ENCODE data around the gene TRAF2. TPM values are rescaled to one million over a fixed set of nuclear protein-coding genes. Genes with fewer than 3 reads are reported as not detected.

Gene TRAF2
- total and polyA plus RNA-seq, 2 of the 13 experiments (the other 11 are each of a cell fraction or from before 2014, with no cell fraction given): 12.4 to 13.6 TPM

DNA sequence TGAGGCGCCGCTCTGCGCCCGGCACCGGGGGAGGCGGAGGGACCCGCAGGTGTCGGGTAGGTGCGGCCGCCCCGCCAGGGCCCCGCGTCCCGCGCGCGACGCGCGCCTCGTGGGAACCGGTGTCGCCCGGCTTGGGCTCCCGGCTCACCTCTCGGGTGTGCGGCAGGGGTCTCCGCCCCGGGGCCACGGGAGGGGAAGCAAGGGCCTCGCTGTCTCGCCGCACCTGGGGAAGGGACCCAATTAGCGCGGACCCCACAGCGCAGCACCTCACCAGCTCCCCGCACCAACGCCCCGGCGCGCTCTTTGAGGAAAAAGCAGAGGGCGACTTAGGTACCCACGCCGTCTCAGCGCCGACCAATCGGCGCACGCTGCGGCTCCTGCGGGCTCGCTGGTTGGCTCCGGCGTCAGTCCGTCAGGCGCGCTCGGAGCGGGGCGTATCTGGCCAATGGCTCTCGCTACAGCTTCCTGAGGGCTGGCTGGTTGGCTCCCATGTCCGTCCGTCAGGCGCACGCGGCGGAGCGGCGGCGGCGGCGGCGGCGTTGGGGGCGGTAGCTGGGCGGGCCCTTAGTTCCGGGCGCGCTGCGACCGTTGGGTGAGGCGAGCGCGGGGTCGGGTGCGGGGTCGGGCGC lies at the start of gene TRAF2 (continued):
- TF ChIP-seq ASH2L (IDR thresholded peaks at IDR 0.05; ENCODE audit: insufficient read length, low read depth, low read length): no peak
- TF ChIP-seq DR1 (CRISPR knock-in tag; IDR thresholded peaks at IDR 0.05): peak; percentile 82
- TF ChIP-seq NKX3-1 (CRISPR knock-in tag; IDR thresholded peaks at IDR 0.05): peak; percentile 81; the same call in 1 of the 2 replicates
- TF ChIP-seq MIXL1 (CRISPR knock-in tag; IDR thresholded peaks at IDR 0.05): 0 out of 2 replicates have a peak, but pooled peaks have one; percentile 15
- TF ChIP-seq NFYB (CRISPR knock-in tag; IDR thresholded peaks at IDR 0.05): peak; percentile 99
- TF ChIP-seq ZNF253 (CRISPR knock-in tag; IDR thresholded peaks at IDR 0.05; ENCODE audit: borderline replicate concordance): 0 out of 2 replicates have a peak, but pooled peaks have one; percentile 45
- TF ChIP-seq ZFP36L1 (CRISPR knock-in tag; IDR thresholded peaks at IDR 0.05): 0 out of 2 replicates have a peak, but pooled peaks have one; percentile 68
- no peak for TF ChIP-seq ZNF777 (CRISPR knock-in tag; IDR thresholded peaks at IDR 0.05)
- TF ChIP-seq, protein P1, sequence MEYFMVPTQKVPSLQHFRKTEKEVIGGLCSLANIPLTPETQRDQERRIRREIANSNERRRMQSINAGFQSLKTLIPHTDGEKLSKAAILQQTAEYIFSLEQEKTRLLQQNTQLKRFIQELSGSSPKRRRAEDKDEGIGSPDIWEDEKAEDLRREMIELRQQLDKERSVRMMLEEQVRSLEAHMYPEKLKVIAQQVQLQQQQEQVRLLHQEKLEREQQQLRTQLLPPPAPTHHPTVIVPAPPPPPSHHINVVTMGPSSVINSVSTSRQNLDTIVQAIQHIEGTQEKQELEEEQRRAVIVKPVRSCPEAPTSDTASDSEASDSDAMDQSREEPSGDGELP (IDR thresholded peaks at IDR 0.05; ENCODE audit: borderline replicate concordance, low read depth): 0 out of 2 replicates have a peak, but pooled peaks have one; percentile 16
- TF ChIP-seq SP4 (CRISPR knock-in tag; IDR thresholded peaks at IDR 0.05): peak; percentile 78
- TF ChIP-seq, protein P2, sequence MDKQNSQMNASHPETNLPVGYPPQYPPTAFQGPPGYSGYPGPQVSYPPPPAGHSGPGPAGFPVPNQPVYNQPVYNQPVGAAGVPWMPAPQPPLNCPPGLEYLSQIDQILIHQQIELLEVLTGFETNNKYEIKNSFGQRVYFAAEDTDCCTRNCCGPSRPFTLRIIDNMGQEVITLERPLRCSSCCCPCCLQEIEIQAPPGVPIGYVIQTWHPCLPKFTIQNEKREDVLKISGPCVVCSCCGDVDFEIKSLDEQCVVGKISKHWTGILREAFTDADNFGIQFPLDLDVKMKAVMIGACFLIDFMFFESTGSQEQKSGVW (CRISPR knock-in tag; IDR thresholded peaks at IDR 0.05; ENCODE audit: borderline replicate concordance): no peak
- TF ChIP-seq, protein P3, sequence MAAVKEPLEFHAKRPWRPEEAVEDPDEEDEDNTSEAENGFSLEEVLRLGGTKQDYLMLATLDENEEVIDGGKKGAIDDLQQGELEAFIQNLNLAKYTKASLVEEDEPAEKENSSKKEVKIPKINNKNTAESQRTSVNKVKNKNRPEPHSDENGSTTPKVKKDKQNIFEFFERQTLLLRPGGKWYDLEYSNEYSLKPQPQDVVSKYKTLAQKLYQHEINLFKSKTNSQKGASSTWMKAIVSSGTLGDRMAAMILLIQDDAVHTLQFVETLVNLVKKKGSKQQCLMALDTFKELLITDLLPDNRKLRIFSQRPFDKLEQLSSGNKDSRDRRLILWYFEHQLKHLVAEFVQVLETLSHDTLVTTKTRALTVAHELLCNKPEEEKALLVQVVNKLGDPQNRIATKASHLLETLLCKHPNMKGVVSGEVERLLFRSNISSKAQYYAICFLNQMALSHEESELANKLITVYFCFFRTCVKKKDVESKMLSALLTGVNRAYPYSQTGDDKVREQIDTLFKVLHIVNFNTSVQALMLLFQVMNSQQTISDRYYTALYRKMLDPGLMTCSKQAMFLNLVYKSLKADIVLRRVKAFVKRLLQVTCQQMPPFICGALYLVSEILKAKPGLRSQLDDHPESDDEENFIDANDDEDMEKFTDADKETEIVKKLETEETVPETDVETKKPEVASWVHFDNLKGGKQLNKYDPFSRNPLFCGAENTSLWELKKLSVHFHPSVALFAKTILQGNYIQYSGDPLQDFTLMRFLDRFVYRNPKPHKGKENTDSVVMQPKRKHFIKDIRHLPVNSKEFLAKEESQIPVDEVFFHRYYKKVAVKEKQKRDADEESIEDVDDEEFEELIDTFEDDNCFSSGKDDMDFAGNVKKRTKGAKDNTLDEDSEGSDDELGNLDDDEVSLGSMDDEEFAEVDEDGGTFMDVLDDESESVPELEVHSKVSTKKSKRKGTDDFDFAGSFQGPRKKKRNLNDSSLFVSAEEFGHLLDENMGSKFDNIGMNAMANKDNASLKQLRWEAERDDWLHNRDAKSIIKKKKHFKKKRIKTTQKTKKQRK (IDR thresholded peaks at IDR 0.05; ENCODE audit: low read length): peak; percentile 77; the same call in 1 of the 2 replicates
- TF ChIP-seq, protein P4, sequence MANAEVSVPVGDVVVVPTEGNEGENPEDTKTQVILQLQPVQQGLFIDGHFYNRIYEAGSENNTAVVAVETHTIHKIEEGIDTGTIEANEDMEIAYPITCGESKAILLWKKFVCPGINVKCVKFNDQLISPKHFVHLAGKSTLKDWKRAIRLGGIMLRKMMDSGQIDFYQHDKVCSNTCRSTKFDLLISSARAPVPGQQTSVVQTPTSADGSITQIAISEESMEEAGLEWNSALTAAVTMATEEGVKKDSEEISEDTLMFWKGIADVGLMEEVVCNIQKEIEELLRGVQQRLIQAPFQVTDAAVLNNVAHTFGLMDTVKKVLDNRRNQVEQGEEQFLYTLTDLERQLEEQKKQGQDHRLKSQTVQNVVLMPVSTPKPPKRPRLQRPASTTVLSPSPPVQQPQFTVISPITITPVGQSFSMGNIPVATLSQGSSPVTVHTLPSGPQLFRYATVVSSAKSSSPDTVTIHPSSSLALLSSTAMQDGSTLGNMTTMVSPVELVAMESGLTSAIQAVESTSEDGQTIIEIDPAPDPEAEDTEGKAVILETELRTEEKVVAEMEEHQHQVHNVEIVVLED (CRISPR knock-in tag; IDR thresholded peaks at IDR 0.05; ENCODE audit: borderline replicate concordance): peak; percentile 92
- TF ChIP-seq KDM4B (CRISPR knock-in tag; IDR thresholded peaks at IDR 0.05): no peak
- no peak for TF ChIP-seq ATRX (CRISPR knock-in tag; IDR thresholded peaks at IDR 0.05; ENCODE audit: borderline replicate concordance)
- 0 out of 2 replicates have a peak, but pooled peaks have one; percentile 9 for TF ChIP-seq BHLHE40 (IDR thresholded peaks at IDR 0.05; ENCODE audit: low read length)
- TF ChIP-seq ZSCAN9 (CRISPR knock-in tag; IDR thresholded peaks at IDR 0.05; ENCODE audit: borderline replicate concordance): peak; percentile 35; the same call in 1 of the 2 replicates
- peak; percentile 21; the same call in 1 of the 2 replicates for TF ChIP-seq ERF (CRISPR knock-in tag; IDR thresholded peaks at IDR 0.05)
- TF ChIP-seq ZNF563 (CRISPR knock-in tag; IDR thresholded peaks at IDR 0.05): peak; percentile 30; the same call in 1 of the 2 replicates
- no peak for TF ChIP-seq ZNF703 (CRISPR knock-in tag; IDR thresholded peaks at IDR 0.05; ENCODE audit: borderline replicate concordance)
- TF ChIP-seq, protein P5, sequence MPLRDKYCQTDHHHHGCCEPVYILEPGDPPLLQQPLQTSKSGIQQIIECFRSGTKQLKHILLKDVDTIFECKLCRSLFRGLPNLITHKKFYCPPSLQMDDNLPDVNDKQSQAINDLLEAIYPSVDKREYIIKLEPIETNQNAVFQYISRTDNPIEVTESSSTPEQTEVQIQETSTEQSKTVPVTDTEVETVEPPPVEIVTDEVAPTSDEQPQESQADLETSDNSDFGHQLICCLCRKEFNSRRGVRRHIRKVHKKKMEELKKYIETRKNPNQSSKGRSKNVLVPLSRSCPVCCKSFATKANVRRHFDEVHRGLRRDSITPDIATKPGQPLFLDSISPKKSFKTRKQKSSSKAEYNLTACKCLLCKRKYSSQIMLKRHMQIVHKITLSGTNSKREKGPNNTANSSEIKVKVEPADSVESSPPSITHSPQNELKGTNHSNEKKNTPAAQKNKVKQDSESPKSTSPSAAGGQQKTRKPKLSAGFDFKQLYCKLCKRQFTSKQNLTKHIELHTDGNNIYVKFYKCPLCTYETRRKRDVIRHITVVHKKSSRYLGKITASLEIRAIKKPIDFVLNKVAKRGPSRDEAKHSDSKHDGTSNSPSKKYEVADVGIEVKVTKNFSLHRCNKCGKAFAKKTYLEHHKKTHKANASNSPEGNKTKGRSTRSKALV (CRISPR knock-in tag; IDR thresholded peaks at IDR 0.05): peak; percentile 87; the same call in 1 of the 2 replicates
